HG02970 (cell line): ENCODE data around the gene TKT.

Experiments used
- ATAC-seq: cut with Tn5 transposase; IDR thresholded peaks from one replicate; pipeline ENCODE4 v1.9.1; 2021; ENCODE audit warnings: mild to moderate bottlenecking, moderate library complexity, moderate number of reproducible peaks; ENCODE audit not compliant: unreplicated experiment, low FRiP score

The TKT gene

GRCh38 chr3:53240989-53241972 is 14.5 kb downstream of the TKT start:
- no peak for ATAC-seq

- ATAC-seq: no peak
Observed at GRCh38 chr3:53239800-53240199, 16.0 kb downstream of the TKT start.

GRCh38 chr3:53238886-53239285 is 16.9 kb downstream of the TKT start:
- ATAC-seq: no peak

- ATAC-seq: no peak
Observed at GRCh38 chr3:53238051-53238850, 17.6 kb downstream of the TKT start.

- ATAC-seq: no peak
Observed at GRCh38 chr3:53236112-53236841, 19.5 kb downstream of the TKT start.

GRCh38 chr3:53235545-53235944 is 20.3 kb downstream of the TKT start:
- ATAC-seq: no peak

- no peak for ATAC-seq
Observed at GRCh38 chr3:53234841-53235232, 21.0 kb downstream of the TKT start.

- no peak for ATAC-seq
Observed at GRCh38 chr3:53234130-53234840, 21.5 kb downstream of the TKT start.

- no peak for ATAC-seq
Observed at GRCh38 chr3:53232641-53233377, 23.0 kb downstream of the TKT start.

GRCh38 chr3:53231532-53232511 is 24.0 kb downstream of the TKT start:
- no peak for ATAC-seq

- no peak for ATAC-seq
Observed at GRCh38 chr3:53230789-53231188, 25.0 kb downstream of the TKT start.

- ATAC-seq: no peak
Observed at GRCh38 chr3:53230041-53230621, 25.7 kb downstream of the TKT start.

- ATAC-seq: no peak
Observed at GRCh38 chr3:53229606-53230005, 26.2 kb downstream of the TKT start.

GRCh38 chr3:53229171-53229570 is 26.7 kb downstream of the TKT start:
- ATAC-seq: no peak

GRCh38 chr3:53227993-53228885 is 27.6 kb downstream of the TKT start:
- ATAC-seq: no peak

- no peak for ATAC-seq
Observed at GRCh38 chr3:53226841-53227407, 28.9 kb downstream of the TKT start.
